HepG2 (cell line): ENCODE results near the gene MXRA7. TPM values are rescaled to one million over a fixed set of nuclear protein-coding genes. Genes with fewer than 3 reads are reported as not detected.

Experiments used
- ASH2L ChIP-seq: fragments of 300-600, 200-600 bp; sonication (generic); IDR thresholded peaks from 2 replicates; pipeline ENCODE4 v1.7.0; 2017; ENCODE audit warnings: low read depth, mild to moderate bottlenecking, moderate library complexity, mixed read lengths, low read length; ENCODE audit not compliant: insufficient read length
- BHLHE40 ChIP-seq: IDR thresholded peaks from 2 replicates; pipeline ENCODE4 v1.6.1; 2011; ENCODE audit warnings: low read length, improper control_type of control experiment
- FOSL2 ChIP-seq: sonication (generic); formaldehyde crosslinking; IDR thresholded peaks from 2 replicates; pipeline ENCODE4 v1.4.0; 2020; ENCODE audit warnings: missing genetic modification reagents
- HNF4A ChIP-seq: sonication (generic); formaldehyde crosslinking; IDR thresholded peaks from 2 replicates; pipeline ENCODE4 v1.4.0; 2020; ENCODE audit warnings: missing genetic modification reagents
- KDM1A ChIP-seq: IDR thresholded peaks from 2 replicates; pipeline ENCODE4 v1.6.1; 2016; ENCODE audit warnings: missing compliant biosample characterization
- KMT2A ChIP-seq: sonication (generic); formaldehyde crosslinking; IDR thresholded peaks from 2 replicates; pipeline ENCODE4 v1.4.0; 2020; ENCODE audit warnings: missing genetic modification reagents
- PITX1 ChIP-seq: sonication (generic); formaldehyde crosslinking; IDR thresholded peaks from 2 replicates; pipeline ENCODE4 v1.5.1; 2020; ENCODE audit warnings: mild to moderate bottlenecking, missing genetic modification reagents
- U2AF2 ChIP-seq: fragments of 200-400 bp; formaldehyde crosslinking; IDR thresholded peaks from 2 replicates; pipeline ENCODE4 v1.6.1; 2017; ENCODE audit warnings: low read depth, mild to moderate bottlenecking, low read length
- ZNF251 ChIP-seq: sonication (generic); formaldehyde crosslinking; IDR thresholded peaks from 2 replicates; pipeline ENCODE4 v1.9.0; 2021; ENCODE audit warnings: mild to moderate bottlenecking, missing genetic modification reagents
- ZNF510 ChIP-seq: sonication (generic); formaldehyde crosslinking; IDR thresholded peaks from 2 replicates; pipeline ENCODE4 v1.4.0; 2020; ENCODE audit warnings: low read depth, mild to moderate bottlenecking, missing genetic modification reagents
- ZNF605 ChIP-seq: sonication (generic); formaldehyde crosslinking; IDR thresholded peaks from 2 replicates; pipeline ENCODE4 v1.8.0; 2022; ENCODE audit warnings: mild to moderate bottlenecking, missing genetic modification reagents
- ZNF883 ChIP-seq: sonication (generic); formaldehyde crosslinking; IDR thresholded peaks from 2 replicates; pipeline ENCODE4 v1.5.1; 2020; ENCODE audit warnings: mild to moderate bottlenecking, missing genetic modification reagents; ENCODE audit errors: not compliant biosample characterization
- ZSCAN31 ChIP-seq: sonication (generic); formaldehyde crosslinking; IDR thresholded peaks from 2 replicates; pipeline ENCODE4 v1.5.0; 2020; ENCODE audit warnings: low read depth, mild to moderate bottlenecking, missing genetic modification reagents
- polyA plus RNA-seq, 8 experiments: library from polyadenylated mRNA; depleted of rRNA in 3 of 8; stranded (reverse) in 7 of 8; unstranded in 1 of 8; fragments of >200 nt; fragmentation: Illumina TruSeq in 4 of 8; extraction: Trizol in 4 of 8; gene quantifications; 2 replicates each; pipeline versions ENCODE4 v1.2.1 to v1.2.3, GENCODE V29; 2011 to 2016; ENCODE audit warnings: low read depth in 4 of 8, missing spikeins in 1 of 8, mixed read lengths in 1 of 8; ENCODE audit not compliant: insufficient read depth in 1 of 8
- total RNA-seq, 5 experiments: library from RNA; depleted of rRNA; stranded (reverse); fragments of >200 nt; fragmentation: Illumina TruSeq; extraction: Trizol; gene quantifications; 2 replicates each; pipeline ENCODE4 v1.2.3, GENCODE V29; 2016; ENCODE audit warnings: low read depth in 1 of 5
- TF ChIP-seq, protein P1 (sequence below): sonication (generic); formaldehyde crosslinking; IDR thresholded peaks from 2 replicates; pipeline ENCODE4 v1.4.0; 2020; ENCODE audit warnings: missing genetic modification reagents, mild to moderate bottlenecking, borderline replicate concordance
- TF ChIP-seq, protein P2 (sequence below): sonication (generic); formaldehyde crosslinking; IDR thresholded peaks from 2 replicates; pipeline ENCODE4 v1.4.0; 2020; ENCODE audit warnings: missing genetic modification reagents; ENCODE audit errors: not compliant biosample characterization
- TF ChIP-seq, protein P3 (sequence below): sonication (generic); formaldehyde crosslinking; IDR thresholded peaks from 2 replicates; pipeline ENCODE4 v1.5.0; 2020; ENCODE audit warnings: mild to moderate bottlenecking, missing genetic modification reagents, borderline replicate concordance
- TF ChIP-seq, protein P4 (sequence below): sonication (generic); formaldehyde crosslinking; IDR thresholded peaks from 2 replicates; pipeline ENCODE4 v1.5.1; 2020; ENCODE audit warnings: missing genetic modification reagents, mild to moderate bottlenecking, borderline replicate concordance
- TF ChIP-seq, protein P5 (sequence below): sonication (generic); formaldehyde crosslinking; IDR thresholded peaks from 2 replicates; pipeline ENCODE4 v1.4.0; 2020; ENCODE audit warnings: missing genetic modification reagents
- TF ChIP-seq, protein P6 (sequence below): IDR thresholded peaks from 2 replicates; pipeline ENCODE4 v1.6.1; 2016

The MXRA7 gene
- total and polyA plus RNA-seq, 2 of the 13 experiments (the other 11 are each of a cell fraction or from before 2014, with no cell fraction given) = 44.8 to 112 TPM

DNA sequence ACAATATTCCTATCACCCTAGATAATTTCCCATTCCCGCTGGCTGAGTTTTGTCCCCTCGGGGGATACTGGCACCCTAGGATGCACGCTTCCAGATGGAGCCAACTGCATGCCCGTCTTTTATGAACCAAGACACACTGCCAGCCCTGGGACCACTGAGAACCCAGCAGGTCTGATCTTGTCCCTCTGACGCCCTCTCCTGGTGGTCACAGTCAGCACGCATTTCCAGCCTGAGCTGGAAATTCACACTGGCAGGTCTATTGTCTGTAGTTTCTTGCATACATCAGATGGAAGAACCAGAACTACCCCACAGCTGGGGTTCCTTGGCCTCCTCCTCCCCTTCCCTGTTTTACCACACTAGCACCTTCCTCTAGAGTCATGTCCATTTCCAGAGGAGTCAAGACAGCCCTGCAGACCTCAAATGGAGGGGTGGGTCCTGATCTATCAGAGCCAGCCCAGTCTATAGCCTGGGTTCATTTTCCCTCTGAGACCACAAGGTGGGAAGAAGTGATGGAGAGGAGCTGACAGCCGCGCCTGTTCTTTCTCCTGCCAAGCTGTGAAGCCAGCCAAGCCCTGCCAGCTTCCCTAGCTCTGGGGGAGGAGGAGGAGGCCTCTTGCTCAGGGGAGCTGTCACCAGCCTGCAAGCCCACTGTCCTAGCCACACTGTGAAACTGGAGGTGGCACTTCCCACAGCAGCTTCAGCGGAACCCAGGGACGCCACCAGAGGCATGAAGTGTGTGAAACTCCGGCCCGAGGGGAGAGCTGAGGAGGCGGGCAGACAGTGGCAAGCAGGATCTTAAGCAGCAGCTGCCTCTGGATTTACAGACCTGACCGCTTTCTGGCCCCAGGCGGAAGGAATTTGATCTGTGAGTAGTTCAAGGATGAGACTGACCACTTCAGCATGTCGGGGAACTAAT is 29.3 kb downstream of the MXRA7 start (continued):
- TF ChIP-seq, protein P1, sequence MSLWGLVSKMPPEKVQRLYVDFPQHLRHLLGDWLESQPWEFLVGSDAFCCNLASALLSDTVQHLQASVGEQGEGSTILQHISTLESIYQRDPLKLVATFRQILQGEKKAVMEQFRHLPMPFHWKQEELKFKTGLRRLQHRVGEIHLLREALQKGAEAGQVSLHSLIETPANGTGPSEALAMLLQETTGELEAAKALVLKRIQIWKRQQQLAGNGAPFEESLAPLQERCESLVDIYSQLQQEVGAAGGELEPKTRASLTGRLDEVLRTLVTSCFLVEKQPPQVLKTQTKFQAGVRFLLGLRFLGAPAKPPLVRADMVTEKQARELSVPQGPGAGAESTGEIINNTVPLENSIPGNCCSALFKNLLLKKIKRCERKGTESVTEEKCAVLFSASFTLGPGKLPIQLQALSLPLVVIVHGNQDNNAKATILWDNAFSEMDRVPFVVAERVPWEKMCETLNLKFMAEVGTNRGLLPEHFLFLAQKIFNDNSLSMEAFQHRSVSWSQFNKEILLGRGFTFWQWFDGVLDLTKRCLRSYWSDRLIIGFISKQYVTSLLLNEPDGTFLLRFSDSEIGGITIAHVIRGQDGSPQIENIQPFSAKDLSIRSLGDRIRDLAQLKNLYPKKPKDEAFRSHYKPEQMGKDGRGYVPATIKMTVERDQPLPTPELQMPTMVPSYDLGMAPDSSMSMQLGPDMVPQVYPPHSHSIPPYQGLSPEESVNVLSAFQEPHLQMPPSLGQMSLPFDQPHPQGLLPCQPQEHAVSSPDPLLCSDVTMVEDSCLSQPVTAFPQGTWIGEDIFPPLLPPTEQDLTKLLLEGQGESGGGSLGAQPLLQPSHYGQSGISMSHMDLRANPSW (CRISPR knock-in tag) = no peak
- TF ChIP-seq ASH2L = no peak
- TF ChIP-seq, protein P2, sequence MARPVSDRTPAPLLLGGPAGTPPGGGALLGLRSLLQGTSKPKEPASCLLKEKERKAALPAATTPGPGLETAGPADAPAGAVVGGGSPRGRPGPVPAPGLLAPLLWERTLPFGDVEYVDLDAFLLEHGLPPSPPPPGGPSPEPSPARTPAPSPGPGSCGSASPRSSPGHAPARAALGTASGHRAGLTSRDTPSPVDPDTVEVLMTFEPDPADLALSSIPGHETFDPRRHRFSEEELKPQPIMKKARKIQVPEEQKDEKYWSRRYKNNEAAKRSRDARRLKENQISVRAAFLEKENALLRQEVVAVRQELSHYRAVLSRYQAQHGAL (CRISPR knock-in tag) = no peak
- TF ChIP-seq ZSCAN31 (CRISPR knock-in tag) = 0 out of 2 replicates have a peak, but pooled peaks have one; percentile 33
- TF ChIP-seq, protein P3, sequence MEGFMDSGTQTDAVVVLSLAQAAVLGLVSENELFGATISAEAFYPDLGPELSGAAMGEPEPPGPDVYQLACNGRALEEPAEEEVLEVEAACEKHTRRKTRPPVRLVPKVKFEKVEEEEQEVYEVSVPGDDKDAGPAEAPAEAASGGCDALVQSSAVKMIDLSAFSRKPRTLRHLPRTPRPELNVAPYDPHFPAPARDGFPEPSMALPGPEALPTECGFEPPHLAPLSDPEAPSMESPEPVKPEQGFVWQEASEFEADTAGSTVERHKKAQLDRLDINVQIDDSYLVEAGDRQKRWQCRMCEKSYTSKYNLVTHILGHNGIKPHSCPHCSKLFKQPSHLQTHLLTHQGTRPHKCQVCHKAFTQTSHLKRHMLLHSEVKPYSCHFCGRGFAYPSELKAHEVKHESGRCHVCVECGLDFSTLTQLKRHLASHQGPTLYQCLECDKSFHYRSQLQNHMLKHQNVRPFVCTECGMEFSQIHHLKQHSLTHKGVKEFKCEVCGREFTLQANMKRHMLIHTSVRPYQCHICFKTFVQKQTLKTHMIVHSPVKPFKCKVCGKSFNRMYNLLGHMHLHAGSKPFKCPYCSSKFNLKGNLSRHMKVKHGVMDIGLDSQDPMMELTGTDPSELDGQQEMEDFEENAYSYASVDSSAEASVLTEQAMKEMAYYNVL (CRISPR knock-in tag) = no peak
- 0 out of 2 replicates have a peak, but pooled peaks have one; percentile 36 for TF ChIP-seq ZNF605 (CRISPR knock-in tag)
- TF ChIP-seq, protein P4, sequence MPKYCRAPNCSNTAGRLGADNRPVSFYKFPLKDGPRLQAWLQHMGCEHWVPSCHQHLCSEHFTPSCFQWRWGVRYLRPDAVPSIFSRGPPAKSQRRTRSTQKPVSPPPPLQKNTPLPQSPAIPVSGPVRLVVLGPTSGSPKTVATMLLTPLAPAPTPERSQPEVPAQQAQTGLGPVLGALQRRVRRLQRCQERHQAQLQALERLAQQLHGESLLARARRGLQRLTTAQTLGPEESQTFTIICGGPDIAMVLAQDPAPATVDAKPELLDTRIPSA (CRISPR knock-in tag) = no peak
- TF ChIP-seq ZNF510 (CRISPR knock-in tag) = no peak
- TF ChIP-seq, protein P5, sequence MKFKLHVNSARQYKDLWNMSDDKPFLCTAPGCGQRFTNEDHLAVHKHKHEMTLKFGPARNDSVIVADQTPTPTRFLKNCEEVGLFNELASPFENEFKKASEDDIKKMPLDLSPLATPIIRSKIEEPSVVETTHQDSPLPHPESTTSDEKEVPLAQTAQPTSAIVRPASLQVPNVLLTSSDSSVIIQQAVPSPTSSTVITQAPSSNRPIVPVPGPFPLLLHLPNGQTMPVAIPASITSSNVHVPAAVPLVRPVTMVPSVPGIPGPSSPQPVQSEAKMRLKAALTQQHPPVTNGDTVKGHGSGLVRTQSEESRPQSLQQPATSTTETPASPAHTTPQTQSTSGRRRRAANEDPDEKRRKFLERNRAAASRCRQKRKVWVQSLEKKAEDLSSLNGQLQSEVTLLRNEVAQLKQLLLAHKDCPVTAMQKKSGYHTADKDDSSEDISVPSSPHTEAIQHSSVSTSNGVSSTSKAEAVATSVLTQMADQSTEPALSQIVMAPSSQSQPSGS (CRISPR knock-in tag) = no peak
- no peak for TF ChIP-seq KMT2A (CRISPR knock-in tag)
- TF ChIP-seq HNF4A = no peak
- TF ChIP-seq ZNF251 (CRISPR knock-in tag) = no peak
- no peak for TF ChIP-seq PITX1
- no peak for TF ChIP-seq U2AF2
- TF ChIP-seq BHLHE40 = 0 out of 2 replicates have a peak, but pooled peaks have one; percentile 28
- peak; percentile 18; the same call in 1 of the 2 replicates for TF ChIP-seq FOSL2
- no peak for TF ChIP-seq KDM1A
- TF ChIP-seq, protein P6, sequence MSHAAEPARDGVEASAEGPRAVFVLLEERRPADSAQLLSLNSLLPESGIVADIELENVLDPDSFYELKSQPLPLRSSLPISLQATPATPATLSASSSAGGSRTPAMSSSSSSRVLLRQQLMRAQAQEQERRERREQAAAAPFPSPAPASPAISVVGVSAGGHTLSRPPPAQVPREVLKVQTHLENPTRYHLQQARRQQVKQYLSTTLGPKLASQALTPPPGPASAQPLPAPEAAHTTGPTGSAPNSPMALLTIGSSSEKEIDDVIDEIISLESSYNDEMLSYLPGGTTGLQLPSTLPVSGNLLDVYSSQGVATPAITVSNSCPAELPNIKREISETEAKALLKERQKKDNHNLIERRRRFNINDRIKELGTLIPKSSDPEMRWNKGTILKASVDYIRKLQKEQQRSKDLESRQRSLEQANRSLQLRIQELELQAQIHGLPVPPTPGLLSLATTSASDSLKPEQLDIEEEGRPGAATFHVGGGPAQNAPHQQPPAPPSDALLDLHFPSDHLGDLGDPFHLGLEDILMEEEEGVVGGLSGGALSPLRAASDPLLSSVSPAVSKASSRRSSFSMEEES (CRISPR knock-in tag) = no peak
- peak; percentile 76 for TF ChIP-seq ZNF883 (CRISPR knock-in tag)
